Fibroblast of skin of left quadriceps (primary cell): ENCODE data around the gene CSNK2B.

Experiments used
- DNase-seq, 2 experiments: peaks; one replicate each; pipeline ENCODE4 v3.0.0-alpha.2; 2013; ENCODE audit warnings: low read depth in 2 of 2

CSNK2B gene

GRCh38 chr6:31636698-31637596 is 28.9 kb upstream of the CSNK2B start:
- DNase-seq: no peak

- no peak for DNase-seq
Measured at GRCh38 chr6:31639043-31639442, 26.8 kb upstream of the CSNK2B start.

GRCh38 chr6:31639449-31639861 is 26.4 kb upstream of the CSNK2B start:
- DNase-seq: no peak

- DNase-seq: no peak
Measured at GRCh38 chr6:31640612-31641011, 25.3 kb upstream of the CSNK2B start.

- DNase-seq: no peak
Measured at GRCh38 chr6:31641370-31641769, 24.5 kb upstream of the CSNK2B start.

GRCh38 chr6:31642798-31643570 is 22.9 kb upstream of the CSNK2B start:
- no peak for DNase-seq

- DNase-seq: no peak
Measured at GRCh38 chr6:31643818-31644454, 21.9 kb upstream of the CSNK2B start.

GRCh38 chr6:31645325-31645724 is 20.6 kb upstream of the CSNK2B start:
- no peak for DNase-seq

GRCh38 chr6:31651602-31652191 is 14.2 kb upstream of the CSNK2B start:
- DNase-seq: no peak

- no peak for DNase-seq
Measured at GRCh38 chr6:31652925-31653724, 12.8 kb upstream of the CSNK2B start.

GRCh38 chr6:31654574-31655348 is 11.1 kb upstream of the CSNK2B start:
- DNase-seq: no peak

GRCh38 chr6:31655349-31656237 is 10.3 kb upstream of the CSNK2B start, which contains the start of gene APOM:
TSS of gene APOM (plus strand) at chr6:31655894. CDS start at chr6:31655967, 73 bp downstream.
- no peak for DNase-seq

GRCh38 chr6:31657406-31658157 is 8.3 kb upstream of the CSNK2B start:
- DNase-seq: no peak

GRCh38 chr6:31658158-31658688 is 7.7 kb upstream of the CSNK2B start:
- no peak for DNase-seq

GRCh38 chr6:31658983-31659648 is 6.8 kb upstream of the CSNK2B start:
- DNase-seq: no peak

- no peak for DNase-seq
Measured at GRCh38 chr6:31659649-31660380, 6.1 kb upstream of the CSNK2B start.
